K562 (cell line): ENCODE measurements around the gene EPHB3. TPM values are rescaled to one million over a fixed set of nuclear protein-coding genes. Genes with fewer than 3 reads are reported as not detected.

Experiments
- ATAC-seq: fragments of 200-7000 bp; cut with Tn5 transposase; 3 replicates; pipeline ENCODE4 v1.9.1; 2020; ENCODE audit warnings: moderate library complexity
- BruUV-seq: library from RNA; stranded (reverse); fragments of 400-500 nt; replicated peaks from 2 replicates; lab custom pipeline; 2021; lab: Mats Ljungman, UMichigan
- CTCF ChIA-PET: fragments of 300-600 bp; formaldehyde crosslinking; extraction: SDS; loops from one replicate; lab custom pipeline; 2021; ENCODE audit warnings: low intra/inter-chr PET ratio; lab: Yijun Ruan, JAX
- POLR2A ChIA-PET: fragments of 300-600, 350-650 bp; sonication (Branson Sonifier 250); formaldehyde crosslinking; extraction: SDS; loops from one replicate; lab custom pipeline; 2021; ENCODE audit warnings: antibody characterized with exemption, inconsistent platforms; lab: Yijun Ruan, JAX
- DNase-seq, 4 experiments: peaks; one replicate each; pipeline versions ENCODE4 v3.0.0 to v3.0.0-alpha.2; 2011 to 2018; ENCODE audit warnings: low spot score in 3 of 4, mixed read lengths in 3 of 4; ENCODE audit errors: extremely low read depth in 1 of 4
- FAIRE-seq: peaks from 2 replicates; lab custom pipeline; 2011; peaks lifted over from hg19 to GRCh38; lab: Jason Lieb, UNC
- H2AFZ ChIP-seq: 2 replicates; pipeline ENCODE4 v1.6.0; 2011; ENCODE audit warnings: low read depth, low read length, control low read depth, inconsistent platforms
- H3K27ac ChIP-seq: fragments of 200-600 bp; 3 replicates; pipeline ENCODE4 v1.8.0; 2011; ENCODE audit warnings: low read depth, mild to moderate bottlenecking, control low read depth, inconsistent platforms, low read length, moderate library complexity, mixed read lengths; ENCODE audit errors: extremely low read depth
- H3K27me3 ChIP-seq, 2 experiments: fragments of 300-600 bp in 1 of 2; 2 replicates in 1 of 2; 3 replicates in 1 of 2; pipeline versions ENCODE4 v1.6.0 to v1.8.0; 2011; ENCODE audit warnings: inconsistent platforms in 2 of 2, low read length in 2 of 2, mild to moderate bottlenecking in 1 of 2, mixed read lengths in 1 of 2, moderate library complexity in 1 of 2; ENCODE audit not compliant: control insufficient read depth in 2 of 2, insufficient read depth in 2 of 2
- H3K36me3 ChIP-seq: fragments of 300-600 bp; 3 replicates; pipeline ENCODE4 v1.8.0; 2011; ENCODE audit warnings: mild to moderate bottlenecking, low read length, inconsistent platforms; ENCODE audit not compliant: control insufficient read depth, insufficient read depth
- H3K4me1 ChIP-seq, 2 experiments: fragments of 200-600 bp in 1 of 2; replicated peaks in 1 of 2; 2 replicates in 1 of 2; 3 replicates in 1 of 2; pipeline versions ENCODE4 v1.5.1 to v1.8.0; 2011; ENCODE audit warnings: inconsistent platforms in 2 of 2, low read length in 2 of 2, mild to moderate bottlenecking in 1 of 2, mixed read lengths in 1 of 2, moderate library complexity in 1 of 2; ENCODE audit not compliant: control insufficient read depth in 2 of 2, insufficient read depth in 2 of 2
- H3K4me2 ChIP-seq: 2 replicates; pipeline ENCODE4 v1.6.1; 2011; ENCODE audit warnings: low read length, control low read depth, inconsistent platforms, mixed read lengths; ENCODE audit not compliant: insufficient read depth
- H3K4me3 ChIP-seq: fragments of 200-600 bp; sonication (generic), shearing (Covaris generic); 2 replicates; pipeline ENCODE4 v1.5.1; 2016; ENCODE audit warnings: control low read depth, inconsistent platforms
- H3K79me2 ChIP-seq: fragments of 200-600 bp; 3 replicates; pipeline ENCODE4 v1.8.0; 2011; ENCODE audit warnings: low read length, inconsistent platforms; ENCODE audit not compliant: control insufficient read depth, insufficient read depth
- H3K9ac ChIP-seq, 2 experiments: 2 replicates each; pipeline versions ENCODE4 v1.6.0 to v1.6.1; 2011; ENCODE audit warnings: low read depth in 2 of 2, low read length in 2 of 2, control low read depth in 1 of 2, inconsistent platforms in 1 of 2, mild to moderate bottlenecking in 1 of 2, mixed read lengths in 1 of 2; ENCODE audit not compliant: insufficient read depth in 1 of 2
- H3K9me1 ChIP-seq: one replicate; pipeline ENCODE4 v1.6.0; 2011; ENCODE audit warnings: inconsistent platforms, mild to moderate bottlenecking, low read length, moderate library complexity; ENCODE audit not compliant: control insufficient read depth, insufficient read depth
- H3K9me3 ChIP-seq: replicated peaks from 2 replicates; pipeline ENCODE4 v1.5.1; 2011; ENCODE audit warnings: low read depth, low read length, inconsistent platforms; ENCODE audit not compliant: control insufficient read depth, insufficient read depth
- H4K20me1 ChIP-seq: replicated peaks from 2 replicates; pipeline ENCODE4 v1.6.1; 2011; ENCODE audit warnings: low read length, inconsistent platforms, mixed read lengths; ENCODE audit not compliant: control insufficient read depth, insufficient read depth
- ARHGAP35 ChIP-seq: fragments of 450-650 bp; IDR thresholded peaks from 2 replicates; pipeline ENCODE4 v1.6.1; 2018; ENCODE audit not compliant: partially characterized antibody
- BRF1 ChIP-seq: IDR thresholded peaks from 3 replicates; pipeline ENCODE4 v1.6.1; 2011; ENCODE audit warnings: borderline replicate concordance, mild to moderate bottlenecking; ENCODE audit not compliant: insufficient read length; ENCODE audit errors: extremely low read depth
- EGR1 ChIP-seq: fragments of 450-650 bp; conservative IDR thresholded peaks from 2 replicates; pipeline ENCODE4 v1.6.1; 2017; ENCODE audit warnings: mild to moderate bottlenecking
- ELF1 ChIP-seq: fragments of 200-800 bp; sonication (Bioruptor generic); IDR thresholded peaks from 2 replicates; pipeline ENCODE4 v1.6.1; 2016; ENCODE audit warnings: missing genetic modification characterization, missing compliant biosample characterization
- GABPA ChIP-seq: fragments of 200-800 bp; sonication (Bioruptor generic); conservative IDR thresholded peaks from 2 replicates; pipeline ENCODE4 v1.6.1; 2016; ENCODE audit warnings: low read depth, missing genetic modification characterization, missing compliant biosample characterization
- MAFG ChIP-seq: fragments of 450-650 bp; conservative IDR thresholded peaks from 2 replicates; pipeline ENCODE4 v1.6.1; 2016; ENCODE audit warnings: missing genetic modification characterization, missing compliant biosample characterization
- MEF2D ChIP-seq: conservative IDR thresholded peaks from 2 replicates; pipeline ENCODE4 v1.6.1; 2016; ENCODE audit warnings: low read depth, missing genetic modification characterization, missing compliant biosample characterization
- NCOA2 ChIP-seq, 2 experiments: fragments of 450-650 bp; IDR thresholded peaks; 2 replicates each; pipeline ENCODE4 v1.6.1; 2018; ENCODE audit warnings: mild to moderate bottlenecking in 2 of 2, moderate library complexity in 1 of 2; ENCODE audit not compliant: partially characterized antibody in 2 of 2
- NUFIP1 ChIP-seq: fragments of 450-650 bp; IDR thresholded peaks from 2 replicates; pipeline ENCODE4 v1.6.1; 2018; ENCODE audit not compliant: partially characterized antibody
- RBM15 ChIP-seq: fragments of 200-400 bp; formaldehyde crosslinking; IDR thresholded peaks from 2 replicates; pipeline ENCODE4 v1.6.1; 2018; ENCODE audit warnings: mild to moderate bottlenecking, low read length, moderate library complexity; ENCODE audit not compliant: insufficient read depth
- RNF2 ChIP-seq: sonication (generic); IDR thresholded peaks from 2 replicates; pipeline ENCODE4 v1.6.1; 2016
- SAFB2 ChIP-seq: fragments of 200-400 bp; formaldehyde crosslinking; IDR thresholded peaks from 2 replicates; pipeline ENCODE4 v1.6.1; 2018; ENCODE audit warnings: borderline replicate concordance, low read length, low read depth, moderate library complexity; ENCODE audit not compliant: severe bottlenecking
- TCF7L2 ChIP-seq: fragments of 150-350 bp; IDR thresholded peaks from 2 replicates; pipeline ENCODE4 v1.6.1; 2016; ENCODE audit warnings: low read depth, mild to moderate bottlenecking, low read length, moderate library complexity
- U2AF1 ChIP-seq: fragments of 200-400 bp; formaldehyde crosslinking; optimal IDR thresholded peaks from 2 replicates; pipeline ENCODE3; 2017; ENCODE audit warnings: mild to moderate bottlenecking, low read depth, low read length, moderate library complexity
- ZNF239 ChIP-seq: fragments of 250-450 bp; sonication (Bioruptor Pico); IDR thresholded peaks from 2 replicates; pipeline ENCODE4 v1.4.0; 2020; ENCODE audit warnings: mild to moderate bottlenecking
- ZNF707 ChIP-seq: fragments of 250-450 bp; sonication (Bioruptor Pico); conservative IDR thresholded peaks from 2 replicates; pipeline ENCODE4 v1.8.0; 2022; ENCODE audit warnings: inconsistent platforms, mild to moderate bottlenecking, moderate library complexity
- whole genome bisulfite sequencing: fragments of 100-300 bp; shearing (Covaris generic); methylation state at CpG from one replicate; pipeline ENCODE4 v1.1.6; 2016; ENCODE audit warnings: low coverage, mixed read lengths; ENCODE audit not compliant: insufficient coverage; ENCODE audit errors: missing lambda C conversion rate; 5-methylcytosine and 5-hydroxymethylcytosine counted together
- in situ Hi-C: fragments of 300-500 bp; cut with MboI; formaldehyde crosslinking; loops from 4 replicates; pipeline ENCODE4 v1.15.0; 2018; ENCODE audit warnings: inconsistent platforms, mixed read lengths
- intact Hi-C: fragments of 100-400 bp; cut with micrococcal nuclease; formaldehyde crosslinking; loops from 2 replicates; pipeline ENCODE4 v1.14.2; 2022
- polyA plus RNA-seq, 8 experiments: library from polyadenylated mRNA; depleted of rRNA in 4 of 8; stranded (reverse) in 5 of 8; unstranded in 3 of 8; fragments of >200 nt; fragmentation: Nextera tagmentation in 2 of 8; fragmentation: Illumina TruSeq in 1 of 8; extraction: Ambion mirVana in 2 of 8; extraction: Trizol in 1 of 8; gene quantifications; 2 replicates each; pipeline versions ENCODE4 v1.2.1 to v1.2.3, GENCODE V29; 2011 to 2014; ENCODE audit warnings: inconsistent platforms in 1 of 8, missing spikeins in 1 of 8
- total RNA-seq, 7 experiments: library from RNA; depleted of rRNA in 6 of 7; stranded (reverse); fragments of >200 nt in 6 of 7; fragmentation: Illumina TruSeq in 2 of 7; extraction: Trizol in 2 of 7; gene quantifications; 2 replicates each; pipeline versions ENCODE4 v1.2.1 to v1.2.3, GENCODE V29; 2011 to 2021; ENCODE audit warnings: low replicate concordance in 1 of 7
- TF ChIP-seq, protein P1 (sequence below): fragments of 450-650 bp; formaldehyde crosslinking; IDR thresholded peaks from 2 replicates; pipeline ENCODE4 v1.4.0; 2020; ENCODE audit warnings: mild to moderate bottlenecking, moderate library complexity
- TF ChIP-seq, protein P2 (sequence below): fragments of 250-450 bp; sonication (Bioruptor Pico); IDR thresholded peaks from 2 replicates; pipeline ENCODE4 v1.5.0; 2021
- TF ChIP-seq, protein P3 (sequence below): fragments of 250-450 bp; sonication (Bioruptor Pico); IDR thresholded peaks from 2 replicates; pipeline ENCODE4 v1.5.0; 2020; ENCODE audit warnings: mild to moderate bottlenecking

The EPHB3 gene
- total and polyA plus RNA-seq, 9 of the 15 experiments (the other 6 are each of a cell fraction or from before 2014, with no cell fraction given) = not detected

DNA sequence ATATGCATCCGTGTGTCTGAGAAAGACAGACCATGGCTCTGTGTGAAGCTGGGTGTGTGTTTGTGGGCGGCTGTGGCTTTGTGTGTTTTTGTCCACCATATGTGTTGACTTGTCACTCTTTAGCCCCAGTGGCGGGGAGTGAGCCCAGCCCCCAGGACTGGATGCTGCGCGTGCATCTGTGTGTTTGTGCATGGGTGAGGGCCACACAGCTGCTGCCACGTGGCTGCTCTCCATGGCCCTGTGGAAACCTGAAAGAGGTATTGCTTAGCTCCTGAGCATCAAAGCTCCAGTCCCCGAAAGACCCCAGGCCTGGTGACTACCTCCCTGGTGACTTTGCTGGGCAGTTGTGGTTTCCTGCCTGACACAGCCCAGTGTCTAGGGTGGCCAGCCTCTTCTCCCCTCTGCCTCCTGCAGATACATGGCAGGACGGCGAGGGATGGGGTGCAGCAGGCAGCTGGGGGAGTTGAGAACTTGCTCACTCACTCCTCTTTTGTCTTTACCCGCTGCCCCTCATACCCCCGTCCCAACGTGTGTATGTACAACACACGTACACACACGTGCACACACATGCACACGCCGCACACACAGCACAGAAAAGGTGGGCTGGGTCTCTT is 6.5 kb downstream of the EPHB3 start (continued):
- TF ChIP-seq, protein P1, sequence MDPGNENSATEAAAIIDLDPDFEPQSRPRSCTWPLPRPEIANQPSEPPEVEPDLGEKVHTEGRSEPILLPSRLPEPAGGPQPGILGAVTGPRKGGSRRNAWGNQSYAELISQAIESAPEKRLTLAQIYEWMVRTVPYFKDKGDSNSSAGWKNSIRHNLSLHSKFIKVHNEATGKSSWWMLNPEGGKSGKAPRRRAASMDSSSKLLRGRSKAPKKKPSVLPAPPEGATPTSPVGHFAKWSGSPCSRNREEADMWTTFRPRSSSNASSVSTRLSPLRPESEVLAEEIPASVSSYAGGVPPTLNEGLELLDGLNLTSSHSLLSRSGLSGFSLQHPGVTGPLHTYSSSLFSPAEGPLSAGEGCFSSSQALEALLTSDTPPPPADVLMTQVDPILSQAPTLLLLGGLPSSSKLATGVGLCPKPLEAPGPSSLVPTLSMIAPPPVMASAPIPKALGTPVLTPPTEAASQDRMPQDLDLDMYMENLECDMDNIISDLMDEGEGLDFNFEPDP (CRISPR knock-in tag) = no peak
- TF ChIP-seq ZNF707 (CRISPR knock-in tag) = no peak
- no peak for TF ChIP-seq NCOA2 (IDR thresholded peaks at IDR 0.05; ENCODE audit: partially characterized antibody in 2 of 2)
- TF ChIP-seq NUFIP1 = no peak
- TF ChIP-seq BRF1 = no peak
- TF ChIP-seq GABPA = no peak
- TF ChIP-seq RBM15 = no peak
- TF ChIP-seq, all 486 proteins: peak for 0

DNA sequence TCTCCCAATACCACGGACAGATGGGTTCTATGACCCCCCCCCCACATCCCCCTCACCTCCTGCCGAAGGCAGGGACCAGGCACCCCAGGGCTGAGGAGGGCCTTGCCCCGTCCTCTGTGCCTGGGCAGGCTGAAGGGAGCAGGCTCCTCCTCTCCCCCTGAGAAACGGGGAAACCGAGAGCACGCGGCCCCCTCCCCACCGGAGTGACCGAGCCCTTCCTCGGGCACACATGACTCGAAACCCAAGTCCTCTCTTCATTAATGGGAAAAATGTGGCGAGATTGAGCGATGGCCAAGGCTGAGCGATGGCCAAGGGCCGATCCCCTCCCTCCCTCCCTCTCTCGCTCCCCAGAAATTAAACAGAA is 7.0 kb downstream of the EPHB3 start:
- ChIA-PET POLR2A (interaction anchor here (0.7 kb wide), 1 partner anchor 177 kb away, joined by 4 read pairs; no protein-coding TSS in a partner anchor), CTCF (no interaction called here)
- in situ Hi-C loops = no loop called here
- Histone ChIP-seq H3K4me1 (peaks cover 0 to 14% of the 10 kb centered on the region in 2 experiments; a peak in 2 of 5 replicates), H3K27me3 (peaks cover 61 to 97% of the 10 kb centered on the region in 2 experiments), H2AFZ (no peak overlapping the region), H4K20me1 (peaks cover 7% of the 10 kb centered on the region), H3K9me3 (no peaks in the 10 kb centered on the region), H3K79me2 (no peaks in the 10 kb centered on the region), H3K36me3 (no peaks in the 10 kb centered on the region), H3K27ac (no peak overlapping the region), H3K4me2 (0 out of 2 replicates have a peak overlapping the region, but pooled peaks have one; percentile 37), H3K9me1 (no peaks in the 10 kb centered on the region), H3K9ac (no peak overlapping the region), H3K4me3 (no peak overlapping the region)
- FAIRE-seq = no peak
- no TSS peak for BruUV-seq
- WGBS = 0% methylated on average over 2 of the region's 16 CpGs
- no peak for DNase-seq
- intact Hi-C loops = no loop called here
- ATAC-seq = no peak
- no peak for TF ChIP-seq MEF2D (tag)
- TF ChIP-seq, protein P2, sequence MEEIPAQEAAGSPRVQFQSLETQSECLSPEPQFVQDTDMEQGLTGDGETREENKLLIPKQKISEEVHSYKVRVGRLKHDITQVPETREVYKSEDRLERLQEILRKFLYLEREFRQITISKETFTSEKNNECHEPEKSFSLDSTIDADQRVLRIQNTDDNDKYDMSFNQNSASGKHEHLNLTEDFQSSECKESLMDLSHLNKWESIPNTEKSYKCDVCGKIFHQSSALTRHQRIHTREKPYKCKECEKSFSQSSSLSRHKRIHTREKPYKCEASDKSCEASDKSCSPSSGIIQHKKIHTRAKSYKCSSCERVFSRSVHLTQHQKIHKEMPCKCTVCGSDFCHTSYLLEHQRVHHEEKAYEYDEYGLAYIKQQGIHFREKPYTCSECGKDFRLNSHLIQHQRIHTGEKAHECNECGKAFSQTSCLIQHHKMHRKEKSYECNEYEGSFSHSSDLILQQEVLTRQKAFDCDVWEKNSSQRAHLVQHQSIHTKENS (CRISPR knock-in tag) = no peak
- TF ChIP-seq MAFG (tag) = no peak
- TF ChIP-seq U2AF1 = no peak
- no peak for TF ChIP-seq RNF2
- TF ChIP-seq ZNF239 = no peak
- no peak for TF ChIP-seq SAFB2
- TF ChIP-seq ARHGAP35 = no peak
- TF ChIP-seq EGR1 = no peak
- TF ChIP-seq, protein P3, sequence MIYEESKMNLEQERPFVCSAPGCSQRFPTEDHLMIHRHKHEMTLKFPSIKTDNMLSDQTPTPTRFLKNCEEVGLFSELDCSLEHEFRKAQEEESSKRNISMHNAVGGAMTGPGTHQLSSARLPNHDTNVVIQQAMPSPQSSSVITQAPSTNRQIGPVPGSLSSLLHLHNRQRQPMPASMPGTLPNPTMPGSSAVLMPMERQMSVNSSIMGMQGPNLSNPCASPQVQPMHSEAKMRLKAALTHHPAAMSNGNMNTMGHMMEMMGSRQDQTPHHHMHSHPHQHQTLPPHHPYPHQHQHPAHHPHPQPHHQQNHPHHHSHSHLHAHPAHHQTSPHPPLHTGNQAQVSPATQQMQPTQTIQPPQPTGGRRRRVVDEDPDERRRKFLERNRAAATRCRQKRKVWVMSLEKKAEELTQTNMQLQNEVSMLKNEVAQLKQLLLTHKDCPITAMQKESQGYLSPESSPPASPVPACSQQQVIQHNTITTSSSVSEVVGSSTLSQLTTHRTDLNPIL = no peak
- TF ChIP-seq TCF7L2 = no peak
- TF ChIP-seq ELF1 (tag) = no peak
